OCI-LY1 (cell line): ENCODE measurements around the gene RNF227.

Source experiments
- EZH2 ChIP-seq: fragments of 200-600 bp; sonication (generic), shearing (Covaris generic); IDR thresholded peaks from 2 replicates; pipeline ENCODE4 v1.8.0; 2017; ENCODE audit warnings: borderline replicate concordance, mixed run types, mild to moderate bottlenecking, antibody characterized with exemption, low read length, moderate library complexity, mixed read lengths
- TF ChIP-seq, protein P1 (sequence below): fragments of 200-600 bp; sonication (generic), shearing (Covaris generic); IDR thresholded peaks from 2 replicates; pipeline ENCODE4 v1.5.1; 2017; ENCODE audit warnings: mild to moderate bottlenecking, antibody characterized with exemption, low read length, moderate library complexity, mixed read lengths

DNA sequence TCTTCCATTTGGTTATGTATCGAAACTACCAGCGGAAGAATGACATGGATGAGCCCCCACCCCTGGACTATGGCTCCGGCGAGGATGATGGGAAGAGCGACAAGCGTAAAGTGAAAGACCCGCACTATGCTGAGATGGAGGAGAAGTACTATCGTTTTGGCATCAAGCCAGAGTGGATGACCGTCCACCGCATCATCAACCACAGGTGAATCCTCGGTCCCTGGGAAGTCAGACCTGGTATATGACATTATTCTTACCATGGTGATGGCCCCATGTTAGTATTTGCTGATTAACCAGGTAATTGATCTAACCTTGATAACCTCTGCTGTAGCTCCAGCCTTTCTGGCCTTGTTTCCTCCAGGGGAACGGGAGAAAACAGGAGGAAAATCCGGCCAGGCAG, 19.0 kb downstream of the RNF227 start:
- TF ChIP-seq, protein P1, sequence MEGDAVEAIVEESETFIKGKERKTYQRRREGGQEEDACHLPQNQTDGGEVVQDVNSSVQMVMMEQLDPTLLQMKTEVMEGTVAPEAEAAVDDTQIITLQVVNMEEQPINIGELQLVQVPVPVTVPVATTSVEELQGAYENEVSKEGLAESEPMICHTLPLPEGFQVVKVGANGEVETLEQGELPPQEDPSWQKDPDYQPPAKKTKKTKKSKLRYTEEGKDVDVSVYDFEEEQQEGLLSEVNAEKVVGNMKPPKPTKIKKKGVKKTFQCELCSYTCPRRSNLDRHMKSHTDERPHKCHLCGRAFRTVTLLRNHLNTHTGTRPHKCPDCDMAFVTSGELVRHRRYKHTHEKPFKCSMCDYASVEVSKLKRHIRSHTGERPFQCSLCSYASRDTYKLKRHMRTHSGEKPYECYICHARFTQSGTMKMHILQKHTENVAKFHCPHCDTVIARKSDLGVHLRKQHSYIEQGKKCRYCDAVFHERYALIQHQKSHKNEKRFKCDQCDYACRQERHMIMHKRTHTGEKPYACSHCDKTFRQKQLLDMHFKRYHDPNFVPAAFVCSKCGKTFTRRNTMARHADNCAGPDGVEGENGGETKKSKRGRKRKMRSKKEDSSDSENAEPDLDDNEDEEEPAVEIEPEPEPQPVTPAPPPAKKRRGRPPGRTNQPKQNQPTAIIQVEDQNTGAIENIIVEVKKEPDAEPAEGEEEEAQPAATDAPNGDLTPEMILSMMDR: no peak
- no peak for TF ChIP-seq EZH2
